ENCODE measurements around the gene SPEM2. TPM values are rescaled to one million over a fixed set of nuclear protein-coding genes. Genes with fewer than 3 reads are reported as not detected.

SPEM2 gene
- total RNA-seq, 1 experiment from 2014 or later = not detected

GRCh38 chr17:7418472-7419152, 6.8 kb upstream of the SPEM2 start:
- CTCF ChIA-PET = no interaction called here
- peaks cover 0 to 3% of the 10 kb centered on the region in 2 experiments; a peak in 1 of 4 replicates for H3K36me3 ChIP-seq (ENCODE audit: control insufficient read depth in 1 of 2, insufficient read depth in 2 of 2, low read length in 2 of 2)
- no peaks in the 10 kb centered on the region for H3K9me2 ChIP-seq (ENCODE audit: insufficient read depth)
- no peak overlapping the region for H3K27ac ChIP-seq (ENCODE audit: low read depth, low read length)
- peaks cover 0 to under 1% of the 10 kb centered on the region in 2 experiments; a peak in 1 of 4 replicates for H3K4me1 ChIP-seq (ENCODE audit: control insufficient read depth in 1 of 2, insufficient read depth in 2 of 2, low read length in 2 of 2)
- RAD21 ChIA-PET (ENCODE audit: low non-redundant PET in 1 of 2, low total read pairs in 2 of 2, uncharacterized antibody in 2 of 2, unreplicated experiment in 2 of 2) = no interaction called here
- H3K9ac ChIP-seq (ENCODE audit: low read length) = no peak overlapping the region
- H3K79me2 ChIP-seq (ENCODE audit: insufficient read depth, low read length) = no peaks in the 10 kb centered on the region
- no peaks in the 10 kb centered on the region for H3K27me3 ChIP-seq (ENCODE audit: insufficient read depth, low read length)
- POLR2A ChIA-PET = interaction anchor here (1.7 kb wide), 1 partner anchor 15 kb away, joined by 8 read pairs; the partner anchor contains the start of gene TMEM256
- BruUV-seq (replicated peaks) = no TSS peak
- no peaks in the 10 kb centered on the region for H4K20me1 ChIP-seq (ENCODE audit: insufficient read depth)
- no peak for ATAC-seq
- H3K4me2 ChIP-seq (ENCODE audit: low read length) = no peak overlapping the region
- no peak for DNase-seq (ENCODE audit: low read depth, low spot score)
- H3K9me3 ChIP-seq (ENCODE audit: control insufficient read depth in 1 of 2, insufficient read depth in 1 of 2, low read depth in 1 of 2, low read length in 2 of 2) = no peaks in the 10 kb centered on the region
- TF ChIP-seq FOSL1 (IDR thresholded peaks at IDR 0.05; ENCODE audit: low read depth) = no peak
- TF ChIP-seq REST (IDR thresholded peaks at IDR 0.05; ENCODE audit: low read depth) = no peak
- TF ChIP-seq SRF (IDR thresholded peaks at IDR 0.05; ENCODE audit: low read depth) = no peak
- no peak overlapping the region for H3K4me3 ChIP-seq (replicated peaks in 1 of 2; ENCODE audit: low read depth in 1 of 2, low read length in 2 of 2)
- intact Hi-C loops (cut with micrococcal nuclease) = no loop called here
- no peak overlapping the region for H2AFZ ChIP-seq (ENCODE audit: low read depth, low read length, poor library complexity, severe bottlenecking)

All from HCT116 (cell line).